CD14-positive monocyte (primary cell): ENCODE measurements around the gene RFFL. TPM values are rescaled to one million over a fixed set of nuclear protein-coding genes. Genes with fewer than 3 reads are reported as not detected.

Source experiments
- DNase-seq, 3 donors: peaks; one replicate each; pipeline ENCODE4 v3.0.0-alpha.2; 2011 to 2022
- H2AFZ ChIP-seq: 2 replicates; pipeline ENCODE4 v1.6.0; 2012; ENCODE audit warnings: mild to moderate bottlenecking, low read depth, low read length, inconsistent platforms; ENCODE audit not compliant: insufficient read depth, poor library complexity, severe bottlenecking
- H3K27ac ChIP-seq, 2 donors: 1 replicate in 1 of 2; 2 replicates in 1 of 2; pipeline ENCODE4 v1.5.1; 2012 to 2013; ENCODE audit warnings: low read length in 2 of 2, control low read depth in 1 of 2, inconsistent platforms in 1 of 2, low read depth in 1 of 2, mild to moderate bottlenecking in 1 of 2
- H3K27me3 ChIP-seq, 2 donors: one replicate each; pipeline versions ENCODE4 v1.6.0 to v1.6.1; 2011 to 2013; ENCODE audit warnings: low read length in 2 of 2; ENCODE audit not compliant: control insufficient read depth in 2 of 2, insufficient read depth in 2 of 2
- H3K36me3 ChIP-seq, 2 donors: replicated peaks in 1 of 2; 1 replicate in 1 of 2; 2 replicates in 1 of 2; pipeline versions ENCODE4 v1.5.1 to v1.6.1; 2012 to 2013; ENCODE audit warnings: low read length in 2 of 2, control low read depth in 1 of 2, inconsistent platforms in 1 of 2, mild to moderate bottlenecking in 1 of 2; ENCODE audit not compliant: insufficient read depth in 2 of 2, control insufficient read depth in 1 of 2
- H3K4me1 ChIP-seq, 2 donors: 1 replicate in 1 of 2; 2 replicates in 1 of 2; pipeline versions ENCODE4 v1.5.1 to v1.6.1; 2012 to 2013; ENCODE audit warnings: low read length in 2 of 2, control low read depth in 1 of 2, inconsistent platforms in 1 of 2, mild to moderate bottlenecking in 1 of 2, moderate library complexity in 1 of 2; ENCODE audit not compliant: insufficient read depth in 2 of 2, control insufficient read depth in 1 of 2
- H3K4me2 ChIP-seq: replicated peaks from 2 replicates; pipeline ENCODE3; 2012; ENCODE audit warnings: low read length, moderate library complexity, mild to moderate bottlenecking; ENCODE audit not compliant: poor library complexity, severe bottlenecking; ENCODE audit errors: extremely low read depth
- H3K4me3 ChIP-seq, 3 experiments: fragments of 200-600 bp in 1 of 3; sonication (generic) in 1 of 3; replicated peaks in 1 of 3; 1 replicate in 2 of 3; 2 replicates in 1 of 3; pipeline ENCODE4 v1.5.1; 2011 to 2013; ENCODE audit warnings: low read length in 3 of 3, mild to moderate bottlenecking in 3 of 3, control low read depth in 2 of 3, low read depth in 2 of 3, inconsistent platforms in 1 of 3, moderate library complexity in 1 of 3
- H3K79me2 ChIP-seq: 2 replicates; pipeline ENCODE4 v1.6.0; 2012; ENCODE audit warnings: mild to moderate bottlenecking, control low read depth, inconsistent platforms, low read length, moderate library complexity; ENCODE audit not compliant: insufficient read depth
- H3K9ac ChIP-seq: 2 replicates; pipeline ENCODE4 v1.6.0; 2017; ENCODE audit warnings: low read length, mild to moderate bottlenecking; ENCODE audit not compliant: insufficient read depth, poor library complexity, severe bottlenecking
- H3K9me3 ChIP-seq, 2 donors: replicated peaks in 1 of 2; 1 replicate in 1 of 2; 2 replicates in 1 of 2; pipeline versions ENCODE4 v1.5.1 to v1.6.1; 2012 to 2013; ENCODE audit warnings: low read length in 2 of 2, control low read depth in 1 of 2; ENCODE audit not compliant: control insufficient read depth in 1 of 2, insufficient read depth in 1 of 2
- H4K20me1 ChIP-seq: 2 replicates; pipeline ENCODE4 v1.6.0; 2012; ENCODE audit warnings: mild to moderate bottlenecking, low read length, control low read depth, moderate library complexity; ENCODE audit not compliant: insufficient read depth
- H3K27ac Mint-ChIP-seq, 7 donors: one replicate each; pipeline ENCODE4 v1.8.0; 2020; ENCODE audit warnings: mild to moderate bottlenecking in 7 of 7, mixed read lengths in 7 of 7, moderate library complexity in 6 of 7, inconsistent platforms in 2 of 7
- H3K27me3 Mint-ChIP-seq, 3 donors: one replicate each; pipeline ENCODE4 v1.8.0; 2021 to 2022; ENCODE audit warnings: low read depth in 3 of 3, mild to moderate bottlenecking in 3 of 3, mixed read lengths in 3 of 3, moderate library complexity in 3 of 3, inconsistent platforms in 1 of 3
- H3K36me3 Mint-ChIP-seq, 2 donors: one replicate each; pipeline ENCODE4 v1.8.0; 2020; ENCODE audit warnings: mixed read lengths in 2 of 2, inconsistent platforms in 1 of 2, mild to moderate bottlenecking in 1 of 2
- H3K4me1 Mint-ChIP-seq: one replicate; pipeline ENCODE4 v1.8.0; 2020; ENCODE audit warnings: mild to moderate bottlenecking, mixed read lengths
- H3K4me3 Mint-ChIP-seq, 2 donors: one replicate each; pipeline ENCODE4 v1.8.0; 2020; ENCODE audit warnings: mild to moderate bottlenecking in 2 of 2, mixed read lengths in 2 of 2, moderate library complexity in 1 of 2
- H3K9me3 Mint-ChIP-seq, 7 donors: one replicate each; pipeline ENCODE4 v1.8.0; 2020 to 2022; ENCODE audit warnings: mixed read lengths in 7 of 7, mild to moderate bottlenecking in 6 of 7, moderate library complexity in 6 of 7, inconsistent platforms in 2 of 7
- CTCF ChIP-seq: fragments of 200-600 bp; IDR thresholded peaks from one replicate; pipeline ENCODE4 v1.8.0; 2022; ENCODE audit warnings: antibody characterized with exemption, mild to moderate bottlenecking
- whole genome bisulfite sequencing: methylation state at CpG from one replicate; pipeline ENCODE4 v1.1.5; 2013; ENCODE audit warnings: missing lambda C conversion rate; ENCODE audit not compliant: insufficient coverage; 5-methylcytosine and 5-hydroxymethylcytosine counted together
- intact Hi-C, 2 donors: fragments of 100-400 bp; cut with micrococcal nuclease; formaldehyde crosslinking; loops; one replicate each; pipeline versions ENCODE4 v1.15.0 to v1.15.1; 2023
- polyA plus RNA-seq, 3 donors: library from polyadenylated mRNA; depleted of rRNA in 1 of 3; unstranded in 2 of 3; stranded (reverse) in 1 of 3; fragments of 300-500 nt in 2 of 3; fragments of >200 nt in 1 of 3; fragmentation: Illumina TruSeq in 2 of 3; gene quantifications; 1 replicate in 2 of 3; 2 replicates in 1 of 3; pipeline ENCODE4 v1.2.3, GENCODE V29; 2012 to 2021

RFFL gene
- polyA plus RNA-seq, 3 donors: 16.1 to 25.1 (median 24.7) TPM

GRCh38 chr17:35082073-35082657 is 18.7 kb upstream of the RFFL start:
- no peak overlapping the region for H3K27ac ChIP-seq
- no peak overlapping the region for H2AFZ ChIP-seq
- H3K9ac ChIP-seq: no peak overlapping the region
- H3K27me3 ChIP-seq: no peaks in the 10 kb centered on the region
- no peak for DNase-seq
- peaks cover 46% of the 10 kb centered on the region for H4K20me1 ChIP-seq
- H3K4me3 ChIP-seq: no peak overlapping the region
- H3K4me2 ChIP-seq: no peak overlapping the region
- peaks cover 36% of the 10 kb centered on the region for H3K4me1 Mint-ChIP-seq
- peaks cover 98% of the 10 kb centered on the region for H3K79me2 ChIP-seq
- intact Hi-C loops: no loop called here
- peaks cover 11 to 12% of the 10 kb centered on the region in 2 donors for H3K4me1 ChIP-seq
- H3K27me3 Mint-ChIP-seq: peaks cover 0 to 2% (median 0%) of the 10 kb centered on the region in 3 donors
- H3K9me3 Mint-ChIP-seq: no peaks in the 10 kb centered on the region
- no peaks in the 10 kb centered on the region for H3K36me3 ChIP-seq
- H3K36me3 Mint-ChIP-seq: peaks cover 0 to 12% of the 10 kb centered on the region in 2 donors
- H3K27ac Mint-ChIP-seq: no peak overlapping the region
- H3K9me3 ChIP-seq: no peaks in the 10 kb centered on the region
- no peak for TF ChIP-seq CTCF
- 25% methylated on average over 2 of the region's 3 CpGs for whole genome bisulfite sequencing
- H3K4me3 Mint-ChIP-seq: no peak overlapping the region

GRCh38 chr17:35081638-35082037 is 18.1 kb upstream of the RFFL start:
- peaks cover 44% of the 10 kb centered on the region for H4K20me1 ChIP-seq
- no peak overlapping the region for H3K9ac ChIP-seq
- H3K4me2 ChIP-seq: no peak overlapping the region
- intact Hi-C loops: no loop called here
- peaks cover 97% of the 10 kb centered on the region for H3K79me2 ChIP-seq
- H3K27me3 ChIP-seq: no peaks in the 10 kb centered on the region
- no CpG with 5 or more reads among the region's 1 CpG for WGBS
- H3K9me3 ChIP-seq: no peaks in the 10 kb centered on the region
- Mint-ChIP-seq H3K36me3 (peaks cover 0 to 12% of the 10 kb centered on the region in 2 donors), H3K4me3 (no peak overlapping the region), H3K27me3 (no peaks in the 10 kb centered on the region), H3K4me1 (peaks cover 31% of the 10 kb centered on the region), H3K9me3 (no peaks in the 10 kb centered on the region), H3K27ac (no peak overlapping the region)
- no peak overlapping the region for H3K27ac ChIP-seq
- no peak for DNase-seq
- no peak overlapping the region for H3K4me3 ChIP-seq
- H2AFZ ChIP-seq: no peak overlapping the region
- no peak for TF ChIP-seq CTCF
- H3K4me1 ChIP-seq: peaks cover 6 to 7% of the 10 kb centered on the region in 2 donors
- no peaks in the 10 kb centered on the region for H3K36me3 ChIP-seq
